MM.1S (cell line): Measurements from ENCODE around the gene RPS6KC1.

Experiments
- EZH2 ChIP-seq: fragments of 300-600 bp; sonication (generic); optimal IDR thresholded peaks from 2 replicates; pipeline ENCODE3; 2017; ENCODE audit warnings: low read depth, mild to moderate bottlenecking, antibody characterized with exemption, low read length, mixed read lengths
- TF ChIP-seq, protein P1 (sequence below): fragments of 300-600 bp; sonication (generic); IDR thresholded peaks from 2 replicates; pipeline ENCODE4 v1.5.1; 2016; ENCODE audit warnings: antibody characterized with exemption, low read length, mixed read lengths

- TF ChIP-seq, protein P1, sequence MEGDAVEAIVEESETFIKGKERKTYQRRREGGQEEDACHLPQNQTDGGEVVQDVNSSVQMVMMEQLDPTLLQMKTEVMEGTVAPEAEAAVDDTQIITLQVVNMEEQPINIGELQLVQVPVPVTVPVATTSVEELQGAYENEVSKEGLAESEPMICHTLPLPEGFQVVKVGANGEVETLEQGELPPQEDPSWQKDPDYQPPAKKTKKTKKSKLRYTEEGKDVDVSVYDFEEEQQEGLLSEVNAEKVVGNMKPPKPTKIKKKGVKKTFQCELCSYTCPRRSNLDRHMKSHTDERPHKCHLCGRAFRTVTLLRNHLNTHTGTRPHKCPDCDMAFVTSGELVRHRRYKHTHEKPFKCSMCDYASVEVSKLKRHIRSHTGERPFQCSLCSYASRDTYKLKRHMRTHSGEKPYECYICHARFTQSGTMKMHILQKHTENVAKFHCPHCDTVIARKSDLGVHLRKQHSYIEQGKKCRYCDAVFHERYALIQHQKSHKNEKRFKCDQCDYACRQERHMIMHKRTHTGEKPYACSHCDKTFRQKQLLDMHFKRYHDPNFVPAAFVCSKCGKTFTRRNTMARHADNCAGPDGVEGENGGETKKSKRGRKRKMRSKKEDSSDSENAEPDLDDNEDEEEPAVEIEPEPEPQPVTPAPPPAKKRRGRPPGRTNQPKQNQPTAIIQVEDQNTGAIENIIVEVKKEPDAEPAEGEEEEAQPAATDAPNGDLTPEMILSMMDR = no peak
- TF ChIP-seq EZH2 = no peak
These were observed 264.5 kb downstream of the RPS6KC1 start for GRCh38 chr1:213315571-213315970.
